ENCODE measurements around the gene CDH20. TPM values are rescaled to one million over a fixed set of nuclear protein-coding genes. Genes with fewer than 3 reads are reported as not detected.

Gene CDH20
- total and polyA plus RNA-seq, 12 donors = 0.07 to 0.39 (median 0.08) TPM; not detected in 8

DNA sequence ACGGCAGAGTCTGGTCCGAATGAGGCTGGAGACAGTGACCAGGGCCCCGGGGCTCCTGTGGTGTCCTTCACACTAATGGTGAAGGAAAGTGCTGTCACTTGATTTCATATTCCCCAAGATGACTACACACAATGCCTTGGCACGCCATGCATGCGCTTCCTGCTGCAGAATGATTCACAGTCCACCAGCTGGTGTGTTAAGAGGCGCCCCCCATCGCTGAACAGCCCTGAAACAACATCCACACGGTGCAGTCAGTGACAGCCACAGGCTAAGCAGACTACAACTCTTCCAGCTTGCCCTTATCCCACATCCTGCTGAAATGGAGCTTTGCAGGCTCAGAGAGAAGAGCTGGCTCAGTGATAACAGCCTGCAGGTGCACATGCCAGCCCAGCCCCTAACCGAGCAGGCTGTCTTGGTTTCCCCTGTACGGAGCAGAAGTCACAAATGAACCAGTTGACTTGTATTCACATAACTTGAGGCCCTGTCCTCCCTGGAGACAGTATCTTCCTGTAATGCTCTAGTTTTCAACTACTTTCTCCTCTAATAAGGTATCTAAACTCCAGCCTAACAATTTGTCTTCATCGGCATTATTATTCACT, 24.3 kb upstream of the CDH20 start:
- WGBS, 2 donors = 60 to 66% methylated on average over 11 of the region's 11 CpGs
- TF ChIP-seq, protein P1, sequence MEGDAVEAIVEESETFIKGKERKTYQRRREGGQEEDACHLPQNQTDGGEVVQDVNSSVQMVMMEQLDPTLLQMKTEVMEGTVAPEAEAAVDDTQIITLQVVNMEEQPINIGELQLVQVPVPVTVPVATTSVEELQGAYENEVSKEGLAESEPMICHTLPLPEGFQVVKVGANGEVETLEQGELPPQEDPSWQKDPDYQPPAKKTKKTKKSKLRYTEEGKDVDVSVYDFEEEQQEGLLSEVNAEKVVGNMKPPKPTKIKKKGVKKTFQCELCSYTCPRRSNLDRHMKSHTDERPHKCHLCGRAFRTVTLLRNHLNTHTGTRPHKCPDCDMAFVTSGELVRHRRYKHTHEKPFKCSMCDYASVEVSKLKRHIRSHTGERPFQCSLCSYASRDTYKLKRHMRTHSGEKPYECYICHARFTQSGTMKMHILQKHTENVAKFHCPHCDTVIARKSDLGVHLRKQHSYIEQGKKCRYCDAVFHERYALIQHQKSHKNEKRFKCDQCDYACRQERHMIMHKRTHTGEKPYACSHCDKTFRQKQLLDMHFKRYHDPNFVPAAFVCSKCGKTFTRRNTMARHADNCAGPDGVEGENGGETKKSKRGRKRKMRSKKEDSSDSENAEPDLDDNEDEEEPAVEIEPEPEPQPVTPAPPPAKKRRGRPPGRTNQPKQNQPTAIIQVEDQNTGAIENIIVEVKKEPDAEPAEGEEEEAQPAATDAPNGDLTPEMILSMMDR (IDR thresholded peaks at IDR 0.05) = no peak

DNA sequence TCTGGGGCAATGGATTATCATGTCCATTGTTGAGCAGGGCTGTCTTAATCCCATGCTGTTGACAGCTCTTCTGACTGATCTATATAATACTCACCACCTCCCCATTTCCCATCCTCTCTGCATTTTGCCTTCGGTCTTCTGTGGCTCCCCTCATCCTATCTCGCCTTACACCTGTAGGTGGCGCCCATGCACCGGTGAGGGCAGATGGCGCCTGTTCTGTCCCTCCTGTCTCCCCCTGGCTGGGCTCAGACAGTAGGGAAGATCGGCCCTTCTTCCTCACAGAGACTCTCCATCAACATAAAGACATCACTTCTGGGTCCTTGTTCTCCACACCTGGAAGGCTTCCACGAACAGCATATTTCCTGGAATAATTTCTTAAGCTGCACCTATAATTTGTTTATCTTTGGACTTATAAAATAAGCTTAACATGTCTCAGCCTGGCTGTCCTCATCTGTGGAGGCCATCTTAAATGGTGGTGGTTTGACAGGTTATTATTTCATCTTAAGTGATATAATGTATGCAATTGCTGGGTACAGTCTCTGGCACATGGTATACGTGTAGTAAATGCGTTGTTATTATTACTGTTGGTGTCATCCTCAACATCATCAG, 10.9 kb upstream of the CDH20 start:
- H3K36me3 ChIP-seq = no peaks in the 10 kb centered on the region
- H3K4me1 ChIP-seq = no peaks in the 10 kb centered on the region
- H3K9me3 ChIP-seq = peaks cover 0 to 4% (median 0%) of the 10 kb centered on the region in 11 donors
- TF ChIP-seq, protein P1 (IDR thresholded peaks at IDR 0.05) = peak; percentile 29 to 77 (median 72)
- 17 to 19% methylated on average over 9 of the region's 9 CpGs for WGBS, 2 donors
- peaks cover 0 to 4% (median 0%) of the 10 kb centered on the region in 7 donors for H3K27me3 ChIP-seq
- no peak overlapping the region for H3K4me3 ChIP-seq
- no peak overlapping the region for H3K27ac ChIP-seq
- peak in 6 of 8 donors; percentile 62 to 90 (median 72) for ATAC-seq
- peak; percentile 41 to 58 for DNase-seq
- intact Hi-C loops (cut with DNase I) = loop anchor here (5.0 to 10.0 kb wide), 5 partner anchors 172 to 812 kb away; no protein-coding TSS in a partner anchor

More for the DNA sequence above, 24.3 kb upstream of the CDH20 start:
- no peaks in the 10 kb centered on the region for H3K36me3 ChIP-seq
- no peak overlapping the region for H3K27ac ChIP-seq
- H3K27me3 ChIP-seq = no peaks in the 10 kb centered on the region
- DNase-seq (no peak), ATAC-seq (no peak)
- no peaks in the 10 kb centered on the region for H3K4me1 ChIP-seq
- intact Hi-C loops (cut with DNase I) = no loop called here
- no peak overlapping the region for H3K4me3 ChIP-seq
- no peaks in the 10 kb centered on the region for H3K9me3 ChIP-seq

DNA sequence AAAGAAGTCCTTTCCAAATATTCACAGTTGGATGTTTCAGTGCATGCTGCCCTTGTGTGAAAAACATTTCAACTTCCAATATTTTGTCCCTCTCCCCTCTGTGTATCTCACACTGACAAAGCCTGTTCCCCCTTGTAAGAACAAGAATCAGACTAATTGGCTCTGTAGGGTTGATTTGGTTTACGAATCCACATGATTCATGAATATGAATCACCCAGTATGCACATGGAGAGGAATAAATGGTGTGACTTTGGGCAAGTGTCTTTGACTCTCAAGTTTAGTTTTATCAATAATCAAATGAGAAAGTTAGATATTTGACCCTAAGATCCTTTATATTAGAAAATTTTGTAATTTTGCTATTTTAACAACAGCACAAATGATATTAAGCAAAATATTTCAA, 9.3 kb upstream of the CDH20 start:
- TF ChIP-seq, protein P1 (IDR thresholded peaks at IDR 0.05) = no peak
- 77 to 85% methylated on average over 1 of the region's 1 CpG for WGBS, 2 donors
- H3K36me3 ChIP-seq = no peaks in the 10 kb centered on the region
- no peaks in the 10 kb centered on the region for H3K4me1 ChIP-seq
- peaks cover 0 to 4% (median 0%) of the 10 kb centered on the region in 7 donors for H3K27me3 ChIP-seq
- H3K27ac ChIP-seq = no peak overlapping the region
- ATAC-seq (no peak), DNase-seq (no peak)
- intact Hi-C loops (cut with DNase I) = loop anchor here (5.0 to 10.0 kb wide), 5 partner anchors 171 to 811 kb away; no protein-coding TSS in a partner anchor
- peaks cover 0 to 4% (median 0%) of the 10 kb centered on the region in 11 donors for H3K9me3 ChIP-seq
- no peak overlapping the region for H3K4me3 ChIP-seq

DNA sequence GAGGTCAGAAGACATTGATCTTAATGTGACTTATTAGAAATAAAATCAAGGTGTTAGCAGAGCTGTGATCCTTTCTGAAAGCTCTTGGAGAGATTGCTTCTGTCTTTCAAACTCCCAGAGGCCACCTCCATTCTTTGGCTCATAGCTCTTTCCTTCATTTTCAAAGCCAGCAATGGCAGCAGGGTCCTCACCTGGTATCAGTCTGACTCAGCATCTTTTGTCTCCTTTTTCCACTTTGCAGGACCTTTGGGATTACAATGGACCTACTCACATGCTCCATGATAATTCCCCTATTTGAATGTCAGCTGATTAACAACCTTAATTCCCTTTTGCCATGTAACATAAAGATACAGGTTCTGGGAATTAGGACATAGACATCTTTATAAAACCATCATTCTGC, 6.8 kb upstream of the CDH20 start:
- ATAC-seq = no peak
- Histone ChIP-seq H3K36me3 (no peaks in the 10 kb centered on the region), H3K9me3 (no peaks in the 10 kb centered on the region), H3K4me3 (no peak overlapping the region), H3K27ac (no peak overlapping the region), H3K4me1 (no peaks in the 10 kb centered on the region), H3K27me3 (peaks cover 0 to 4% (median 0%) of the 10 kb centered on the region in 7 donors)
- DNase-seq = no peak
- intact Hi-C loops (cut with DNase I) = loop anchor here in 2 of 10 donors (10.0 kb wide), 2 partner anchors 168 to 808 kb away; no protein-coding TSS in a partner anchor
- TF ChIP-seq, protein P1 (IDR thresholded peaks at IDR 0.05) = no peak
